A549 treated with AZD2906 at 1 μM for 4 hours (cell line): ENCODE data around the gene MED6. TPM values are rescaled to one million over a fixed set of nuclear protein-coding genes. Genes with fewer than 3 reads are reported as not detected.

Experiments
- total RNA-seq: library from RNA; stranded (reverse); fragments of 200-300 nt; extraction: Qiagen RNA extraction; gene quantifications from 5 replicates; pipeline ENCODE4 v1.2.3, GENCODE V29; 2022

Gene MED6, protein sequence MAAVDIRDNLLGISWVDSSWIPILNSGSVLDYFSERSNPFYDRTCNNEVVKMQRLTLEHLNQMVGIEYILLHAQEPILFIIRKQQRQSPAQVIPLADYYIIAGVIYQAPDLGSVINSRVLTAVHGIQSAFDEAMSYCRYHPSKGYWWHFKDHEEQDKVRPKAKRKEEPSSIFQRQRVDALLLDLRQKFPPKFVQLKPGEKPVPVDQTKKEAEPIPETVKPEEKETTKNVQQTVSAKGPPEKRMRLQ
- 38.8 to 46.1 TPM (median 41.0 TPM) in 5 replicates for total RNA-seq

GRCh38 chr14:70600382-70601157 is at the start of gene MED6:
MED6 (minus strand) TSS chr14:70600655; CDS start chr14:70600637, 18 bp downstream.

GRCh38 chr14:70641548-70642302 is 41.3 kb upstream of the MED6 start, which contains the start of gene TTC9:
TTC9 (plus strand) TSS chr14:70641916; CDS start chr14:70642130, 214 bp downstream.

GRCh38 chr14:70534904-70535303 is 65.6 kb downstream of the MED6 start, which contains the start of gene ADAM20:
ADAM20 (minus strand) TSS chr14:70535004; CDS start chr14:70524757, 10,247 bp downstream.

Other genes with a start within 250 kb of the MED6 start
- gene COX16, start 241.0 kb downstream of the MED6 start, total RNA-seq, result 53.7 to 62.7 TPM (median 56.4 TPM) in 5 replicates
- gene SYNJ2BP, start 183.6 kb downstream of the MED6 start, total RNA-seq, result 6.6 to 10.8 TPM (median 9.6 TPM) in 5 replicates
- gene ADAM21, start 148.5 kb downstream of the MED6 start, total RNA-seq, result 0.02 to 0.03 TPM in 2 of 5 replicates, not detected in the others
- 0.02 to 0.03 TPM in 2 of 5 replicates, not detected in the others for gene ADAM20, start 65.7 kb downstream of the MED6 start, total RNA-seq
- gene TTC9, start 41.3 kb upstream of the MED6 start, total RNA-seq, result 3.0 to 3.8 TPM (median 3.2 TPM) in 5 replicates
- gene MAP3K9, start 208.9 kb upstream of the MED6 start, total RNA-seq, result 5.2 to 6.1 TPM (median 5.6 TPM) in 5 replicates